Parathyroid adenoma (tissue), 2 donors: Measurements from ENCODE around the gene TNFRSF8.
A peak's percentile ranks its signal among the peaks of the same experiment; 100 is the strongest.

Source experiments
- H2AFZ ChIP-seq: fragments of 300-600 bp; sonication (generic); one replicate; pipeline ENCODE4 v1.7.0; 2017; ENCODE audit warnings: antibody characterized with exemption, mild to moderate bottlenecking
- H3K27ac ChIP-seq: fragments of 300-600 bp; sonication (generic); one replicate; pipeline ENCODE4 v1.7.0; 2017
- H3K27me3 ChIP-seq: fragments of 300-600 bp; sonication (generic); one replicate; pipeline ENCODE4 v1.7.0; 2017; ENCODE audit warnings: low read length; ENCODE audit not compliant: control insufficient read depth, insufficient read depth
- H3K36me3 ChIP-seq: fragments of 300-600 bp; sonication (generic); one replicate; pipeline ENCODE4 v1.7.0; 2017; ENCODE audit warnings: low read length; ENCODE audit not compliant: control insufficient read depth, insufficient read depth
- H3K4me1 ChIP-seq: fragments of 300-600 bp; sonication (generic); one replicate; pipeline ENCODE4 v1.7.0; 2017; ENCODE audit warnings: control low read depth
- H3K4me2 ChIP-seq: fragments of 300-600 bp; sonication (generic); one replicate; pipeline ENCODE4 v1.7.0; 2017; ENCODE audit warnings: low read length
- H3K4me3 ChIP-seq: fragments of 300-600 bp; sonication (generic); one replicate; pipeline ENCODE4 v1.7.0; 2017; ENCODE audit warnings: low read depth, low read length
- H3K79me2 ChIP-seq: fragments of 300-600 bp; sonication (generic); one replicate; pipeline ENCODE4 v1.7.0; 2017; ENCODE audit warnings: control low read depth
- H3K9ac ChIP-seq: fragments of 300-600 bp; sonication (generic); one replicate; pipeline ENCODE4 v1.7.0; 2017; ENCODE audit warnings: mild to moderate bottlenecking
- H3K9me3 ChIP-seq: fragments of 300-600 bp; sonication (generic); one replicate; pipeline ENCODE4 v1.7.0; 2017; ENCODE audit warnings: low read length; ENCODE audit not compliant: control insufficient read depth
- CTCF ChIP-seq: fragments of 300-600 bp; sonication (generic); IDR thresholded peaks from one replicate; pipeline ENCODE4 v1.7.0; 2017; ENCODE audit warnings: antibody characterized with exemption, mild to moderate bottlenecking
- donor health status: primary hyperparathyroidism.

TNFRSF8 gene

GRCh38 chr1:12150456-12151200, 87.5 kb downstream of the TNFRSF8 start:
- no peak overlapping the region for H3K4me2 ChIP-seq
- H2AFZ ChIP-seq: no peak overlapping the region
- H3K4me3 ChIP-seq: no peak overlapping the region
- H3K36me3 ChIP-seq: no peaks in the 10 kb centered on the region
- no peak overlapping the region for H3K27ac ChIP-seq
- H3K79me2 ChIP-seq: no peaks in the 10 kb centered on the region
- no peak overlapping the region for H3K9ac ChIP-seq
- H3K27me3 ChIP-seq: no peaks in the 10 kb centered on the region
- H3K4me1 ChIP-seq: no peaks in the 10 kb centered on the region
- no peaks in the 10 kb centered on the region for H3K9me3 ChIP-seq
- no peak for TF ChIP-seq CTCF

DNA sequence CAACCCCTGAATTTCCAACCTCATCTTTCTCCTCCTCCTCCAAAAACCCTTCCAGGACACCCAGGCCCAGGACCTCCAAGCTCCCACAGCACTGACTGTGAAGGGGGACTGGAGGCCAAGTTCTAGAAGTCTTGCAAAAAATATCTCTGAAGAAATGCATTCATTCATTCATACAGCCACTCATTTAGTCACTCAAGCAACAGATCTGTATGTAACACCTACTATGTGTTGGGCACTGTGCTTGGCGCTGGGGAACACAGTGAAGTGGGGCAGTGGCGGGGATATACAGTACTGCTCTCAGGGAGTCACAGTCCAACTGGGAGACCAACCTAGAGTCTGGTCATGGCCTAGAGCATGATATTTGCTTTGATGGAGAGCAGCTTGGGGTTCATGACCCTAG, 88.4 kb downstream of the TNFRSF8 start:
- Histone ChIP-seq H2AFZ (no peak overlapping the region), H3K4me1 (no peaks in the 10 kb centered on the region), H3K36me3 (no peaks in the 10 kb centered on the region), H3K27ac (no peak overlapping the region), H3K4me2 (no peak overlapping the region), H3K27me3 (no peaks in the 10 kb centered on the region), H3K4me3 (no peak overlapping the region), H3K9ac (no peak overlapping the region), H3K79me2 (no peaks in the 10 kb centered on the region), H3K9me3 (no peaks in the 10 kb centered on the region)
- no peak for TF ChIP-seq CTCF

- Histone ChIP-seq H3K4me3 (no peak overlapping the region), H3K4me1 (no peaks in the 10 kb centered on the region), H3K4me2 (no peak overlapping the region), H3K79me2 (no peaks in the 10 kb centered on the region), H3K9ac (no peak overlapping the region), H3K27ac (peak overlapping the region; percentile 19), H2AFZ (no peak overlapping the region), H3K36me3 (no peaks in the 10 kb centered on the region), H3K27me3 (no peaks in the 10 kb centered on the region), H3K9me3 (no peaks in the 10 kb centered on the region)
- TF ChIP-seq CTCF: no peak
Measured at GRCh38 chr1:12152113-12152891, 89.2 kb downstream of the TNFRSF8 start.

DNA sequence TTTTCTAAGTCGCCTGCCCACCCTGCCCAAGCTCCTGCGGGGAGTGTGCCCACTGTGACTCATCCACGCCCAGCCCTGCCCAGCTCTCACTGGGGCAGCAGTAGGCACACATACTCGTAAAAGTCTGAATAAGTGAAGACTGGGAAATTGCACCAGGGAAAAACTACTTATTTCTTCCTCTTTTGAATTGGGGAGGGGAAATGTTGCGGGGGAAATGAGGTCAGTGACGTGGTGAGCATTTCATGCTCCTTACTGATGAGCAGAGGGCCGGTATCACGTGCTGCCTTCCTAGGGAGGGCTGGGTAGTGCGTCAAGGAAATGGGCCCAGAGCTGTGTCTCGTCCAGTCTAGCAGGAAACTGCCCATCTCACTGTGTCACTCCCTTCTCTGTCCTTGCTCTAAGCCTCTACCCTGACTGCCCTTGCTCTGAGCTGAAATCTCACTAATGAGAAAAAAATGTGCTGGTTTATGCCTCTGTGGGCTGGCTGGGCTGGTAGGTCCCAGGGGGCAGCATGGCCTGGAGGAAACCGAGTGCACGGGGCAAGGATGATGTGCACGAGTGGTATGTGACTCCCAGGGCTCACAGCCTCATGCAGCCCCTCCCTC, 90.2 kb downstream of the TNFRSF8 start:
- H3K79me2 ChIP-seq: no peaks in the 10 kb centered on the region
- H3K27me3 ChIP-seq: no peaks in the 10 kb centered on the region
- no peak overlapping the region for H2AFZ ChIP-seq
- no peaks in the 10 kb centered on the region for H3K36me3 ChIP-seq
- TF ChIP-seq CTCF: no peak
- H3K4me1 ChIP-seq: no peaks in the 10 kb centered on the region
- peak overlapping the region; percentile 19 for H3K27ac ChIP-seq
- H3K9me3 ChIP-seq: no peaks in the 10 kb centered on the region
- no peak overlapping the region for H3K4me2 ChIP-seq
- no peak overlapping the region for H3K4me3 ChIP-seq
- no peak overlapping the region for H3K9ac ChIP-seq
